Stimulated activated CD4-positive, alpha-beta T cell treated with anti-CD3 and anti-CD28 coated beads, Interleukin-12 subunit alpha, Interleukin-12 subunit beta, amount 100 ng/mL, for 24 hours (primary cell): ENCODE measurements around the gene ZDHHC22.

Experiments
- DNase-seq, 2 experiments: peaks; one replicate each; pipeline ENCODE4 v3.0.0-alpha.2; 2020; ENCODE audit warnings: low read depth in 2 of 2

Gene ZDHHC22

DNA sequence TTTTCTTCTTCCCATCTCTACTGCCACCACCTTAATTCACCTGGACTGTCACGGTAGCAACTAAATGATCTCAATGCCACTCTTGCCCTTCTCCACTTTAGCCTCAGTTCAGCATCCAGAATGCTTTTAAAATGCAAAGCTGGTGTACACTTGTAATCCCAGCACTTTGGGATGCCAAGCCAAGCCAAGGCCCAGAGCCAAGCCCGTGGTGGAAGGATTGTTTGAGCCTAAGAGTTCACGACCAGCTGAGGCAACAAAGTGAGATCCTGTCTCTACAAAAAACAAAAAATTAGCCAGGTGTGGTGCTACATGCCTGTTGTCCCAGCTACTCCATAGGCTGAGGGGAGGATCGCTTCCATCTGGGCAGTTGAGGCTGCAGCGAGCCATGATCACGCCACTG, 37.6 kb downstream of the ZDHHC22 start:
- DNase-seq, result no peak

DNA sequence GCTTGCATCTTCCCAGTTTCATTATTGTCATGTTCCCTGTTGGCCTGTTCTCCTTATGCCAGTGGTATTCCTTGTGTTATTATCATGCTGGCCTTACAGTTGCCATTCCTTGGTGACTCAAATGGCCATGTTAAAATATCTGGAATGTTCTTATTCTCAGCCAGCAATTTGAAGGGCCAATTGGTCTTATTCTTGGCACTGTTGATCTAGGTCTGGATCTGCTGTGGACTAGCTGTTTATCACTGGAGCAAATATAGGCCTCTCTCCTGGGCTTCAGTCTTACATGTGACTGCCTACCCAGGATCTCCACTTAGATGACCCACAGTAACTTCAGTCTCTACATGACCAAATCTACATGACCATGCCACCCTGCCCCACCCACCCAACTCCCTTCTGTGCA, 38.1 kb downstream of the ZDHHC22 start:
- DNase-seq, result no peak

- DNase-seq, result no peak
These were observed 39.4 kb downstream of the ZDHHC22 start for GRCh38 chr14:77102154-77102553.

- no peak for DNase-seq
These were observed 40.6 kb downstream of the ZDHHC22 start for GRCh38 chr14:77100961-77101360.

- DNase-seq, result no peak
These were observed 42.0 kb downstream of the ZDHHC22 start for GRCh38 chr14:77099425-77100167.

- DNase-seq, result peak in 1 of 2 experiments; percentile 4
These were observed 42.9 kb downstream of the ZDHHC22 start for GRCh38 chr14:77098529-77099353.

- DNase-seq, result peak; percentile 99
These were observed 43.7 kb downstream of the ZDHHC22 start, which contains the start of gene CIPC for GRCh38 chr14:77097700-77098528. Gene CIPC (plus strand): TSS chr14:77098258. CDS start chr14:77105709, 7,451 bp downstream.

- DNase-seq, result no peak
These were observed 44.4 kb downstream of the ZDHHC22 start for GRCh38 chr14:77097006-77097699.

DNA sequence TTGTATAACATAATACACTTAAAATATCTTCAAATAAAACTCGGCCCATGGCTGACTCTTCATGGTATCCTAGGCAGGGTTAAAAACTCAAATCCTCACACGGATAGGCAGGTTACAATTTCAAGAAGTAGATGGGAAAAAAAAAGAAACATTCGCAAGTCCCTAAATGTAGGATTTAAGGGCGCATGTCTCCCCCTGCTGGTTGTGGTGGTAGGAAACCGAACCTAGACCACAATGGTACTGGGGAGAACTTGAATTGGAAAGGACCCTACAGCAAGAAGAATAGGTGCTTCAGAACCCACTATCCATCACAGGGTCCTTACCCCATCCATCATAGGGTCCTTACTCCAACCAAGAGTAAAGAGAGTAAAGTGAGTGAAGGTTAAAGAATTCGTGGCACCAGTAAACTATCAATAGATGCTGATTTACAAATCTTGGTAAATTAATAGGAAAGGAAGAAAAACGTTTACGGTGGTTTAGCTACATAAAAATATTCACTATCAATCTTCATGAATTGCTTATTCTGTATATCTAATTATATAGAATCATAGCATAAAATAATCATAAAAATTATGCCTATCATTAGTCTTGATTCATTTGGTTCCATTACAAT, 46.8 kb downstream of the ZDHHC22 start:
- DNase-seq, result peak; percentile 44 to 77

- no peak for DNase-seq
These were observed 48.9 kb downstream of the ZDHHC22 start for GRCh38 chr14:77092676-77093075.

DNA sequence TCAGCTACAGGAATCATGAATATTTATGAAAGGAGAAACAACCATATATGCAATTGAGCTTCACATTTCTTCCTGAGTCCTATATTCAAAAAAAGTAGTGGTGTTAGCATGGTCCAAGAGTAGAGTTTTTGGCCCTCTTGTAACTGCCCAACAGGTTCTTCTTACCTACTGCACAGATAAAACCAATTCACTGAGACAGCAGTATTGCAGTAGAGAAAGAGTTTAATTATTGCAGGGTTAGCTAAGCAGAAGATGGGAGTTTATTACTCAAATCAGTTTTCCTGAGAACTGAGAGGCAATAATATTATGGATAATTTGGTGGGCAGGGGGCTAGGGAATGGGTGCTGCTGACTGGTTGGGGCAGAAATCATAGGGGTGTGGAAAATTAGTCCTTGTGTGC, 50.1 kb downstream of the ZDHHC22 start:
- DNase-seq, result no peak

DNA sequence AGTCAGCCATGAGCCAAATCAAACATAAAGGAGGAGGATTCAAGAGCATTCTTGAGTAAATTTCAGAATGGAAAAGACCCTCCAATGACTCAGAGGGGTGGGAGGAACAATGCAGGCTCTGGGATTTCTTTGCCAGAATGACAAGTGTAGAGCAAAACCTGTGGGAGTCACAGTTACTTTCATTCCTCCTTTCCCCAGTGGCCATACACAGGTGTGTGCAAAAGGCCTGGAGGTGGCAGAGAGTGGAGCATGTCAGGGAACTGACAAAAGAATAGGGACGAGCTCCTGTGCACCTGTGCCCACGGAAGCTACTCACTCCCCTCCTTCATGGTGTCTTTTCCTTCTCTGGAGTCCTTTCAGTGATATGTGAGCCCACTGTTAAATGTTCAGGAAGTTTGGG, 52.9 kb downstream of the ZDHHC22 start:
- DNase-seq, result no peak

GRCh38 chr14:77088219-77088618, 53.4 kb downstream of the ZDHHC22 start:
- no peak for DNase-seq

GRCh38 chr14:77087631-77088030, 54.0 kb downstream of the ZDHHC22 start:
- DNase-seq, result no peak

DNA sequence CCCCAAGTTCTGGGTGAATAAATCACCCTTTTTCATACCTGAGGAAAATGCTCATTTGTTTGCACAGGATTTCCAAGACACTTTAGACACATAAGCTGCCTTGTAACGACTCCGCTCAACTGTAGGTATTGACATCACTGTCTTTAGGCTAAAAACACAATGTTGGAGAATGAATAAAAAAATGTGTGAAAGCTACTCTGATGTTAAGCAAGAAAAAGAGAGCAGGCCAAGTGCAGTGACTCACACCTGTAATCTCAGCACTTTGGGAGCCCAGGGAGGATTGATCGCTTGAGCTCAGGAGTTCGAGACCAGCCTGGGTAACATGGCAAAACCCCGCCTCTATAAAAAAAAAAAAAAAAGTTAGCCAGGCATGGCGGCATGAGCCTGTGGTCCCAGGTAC, 54.6 kb downstream of the ZDHHC22 start:
- no peak for DNase-seq

DNA sequence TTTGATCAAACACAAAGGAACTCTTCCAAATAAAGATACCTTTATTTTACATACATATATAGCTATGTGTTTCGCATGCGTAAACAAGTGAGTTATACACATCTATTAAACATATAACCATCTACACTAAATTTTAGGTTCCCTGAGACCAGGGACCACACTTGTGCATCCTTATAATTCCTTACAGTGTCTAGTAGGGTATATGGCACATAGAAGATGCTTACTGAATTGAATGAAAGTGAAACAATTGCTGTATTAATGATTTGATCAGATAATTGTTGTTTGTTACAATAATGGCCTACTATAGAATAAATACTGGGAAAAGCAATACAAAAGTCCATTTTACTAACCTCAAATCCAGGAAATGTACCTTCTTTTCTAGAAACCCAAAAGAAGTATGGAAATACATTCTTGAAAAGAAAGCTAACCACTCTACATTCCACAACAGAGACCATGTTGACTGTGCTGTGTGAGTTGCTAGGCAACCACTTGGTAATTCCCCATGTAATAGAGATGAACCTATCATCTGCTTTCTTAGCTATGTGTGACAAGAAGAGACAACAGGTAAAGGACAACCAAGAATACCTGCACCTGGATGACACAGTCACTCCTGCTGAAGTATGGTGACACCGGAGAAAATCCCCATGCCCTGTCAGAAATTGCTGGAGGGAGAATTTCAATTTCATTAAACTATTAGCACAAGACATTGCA, 55.4 kb downstream of the ZDHHC22 start:
- no peak for DNase-seq

DNA sequence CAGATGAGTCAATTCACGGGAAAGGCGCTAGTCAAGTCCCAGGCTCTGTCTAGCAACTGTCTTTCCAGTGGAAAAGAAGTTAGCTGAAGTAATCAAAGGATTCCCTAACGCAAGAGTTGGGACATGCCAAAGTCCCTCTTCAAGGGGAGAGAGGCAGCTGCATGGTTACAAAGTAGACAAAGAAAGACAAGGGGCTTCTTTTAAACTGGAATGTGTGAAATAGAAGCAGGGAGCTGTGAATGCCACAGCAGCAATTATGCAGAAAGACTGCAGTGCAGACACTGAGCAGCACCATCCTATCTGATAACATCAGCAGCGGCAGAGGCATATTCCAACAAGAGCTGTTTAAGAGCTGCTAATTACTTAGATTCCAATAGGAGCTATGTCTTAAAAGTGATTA, 56.1 kb downstream of the ZDHHC22 start:
- DNase-seq, result no peak

DNA sequence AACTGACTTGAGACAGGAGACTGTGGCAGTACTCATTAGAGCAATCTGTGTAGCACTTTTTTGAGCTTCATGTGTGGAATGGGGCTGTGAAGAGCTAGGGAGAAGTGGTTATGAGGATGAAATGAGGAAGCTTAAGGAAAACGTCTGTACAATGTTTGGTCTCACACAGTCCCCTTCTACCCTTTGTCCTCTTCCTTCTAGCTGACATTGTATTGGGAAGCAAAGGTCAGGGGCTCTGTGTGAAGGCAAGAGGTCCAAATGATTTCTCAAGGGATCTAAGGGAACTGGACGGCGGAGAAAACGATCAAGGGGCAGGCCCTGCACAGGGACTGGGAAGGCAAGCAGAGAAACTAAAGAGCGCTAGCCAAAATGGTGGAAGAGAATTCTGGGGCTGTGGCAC, 56.6 kb downstream of the ZDHHC22 start:
- no peak for DNase-seq

- DNase-seq, result no peak
These were observed 58.5 kb downstream of the ZDHHC22 start for GRCh38 chr14:77083082-77083481.

DNA sequence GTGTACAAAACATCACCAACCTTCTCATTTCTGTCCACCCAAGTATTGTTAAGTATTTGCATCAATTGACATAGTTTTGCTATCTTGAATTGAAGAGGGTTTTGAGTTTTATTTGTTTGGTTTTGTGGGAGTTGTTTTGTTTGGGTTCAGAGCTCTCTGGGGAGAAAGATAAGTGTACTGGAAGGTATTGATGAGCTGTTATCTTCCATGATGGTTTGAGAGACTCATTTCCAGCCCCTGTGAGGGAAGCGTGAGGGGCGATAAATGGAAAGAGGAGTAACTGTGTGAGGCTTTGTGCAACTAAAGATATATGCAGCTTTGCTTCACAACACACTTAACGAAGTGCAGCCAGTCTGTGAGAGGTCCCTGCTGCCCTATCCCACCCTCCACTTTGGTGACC, 59.2 kb downstream of the ZDHHC22 start:
- no peak for DNase-seq
